ENCODE measurements around the gene CYP3A7.
A peak's percentile ranks its signal among the peaks of the same experiment; 100 is the strongest.
"Not testable (repeated sequence)": the region's sequence is repeated elsewhere in the genome, so short reads cannot be mapped to it uniquely, and the experiment has no call there.

CYP3A7 gene

DNA sequence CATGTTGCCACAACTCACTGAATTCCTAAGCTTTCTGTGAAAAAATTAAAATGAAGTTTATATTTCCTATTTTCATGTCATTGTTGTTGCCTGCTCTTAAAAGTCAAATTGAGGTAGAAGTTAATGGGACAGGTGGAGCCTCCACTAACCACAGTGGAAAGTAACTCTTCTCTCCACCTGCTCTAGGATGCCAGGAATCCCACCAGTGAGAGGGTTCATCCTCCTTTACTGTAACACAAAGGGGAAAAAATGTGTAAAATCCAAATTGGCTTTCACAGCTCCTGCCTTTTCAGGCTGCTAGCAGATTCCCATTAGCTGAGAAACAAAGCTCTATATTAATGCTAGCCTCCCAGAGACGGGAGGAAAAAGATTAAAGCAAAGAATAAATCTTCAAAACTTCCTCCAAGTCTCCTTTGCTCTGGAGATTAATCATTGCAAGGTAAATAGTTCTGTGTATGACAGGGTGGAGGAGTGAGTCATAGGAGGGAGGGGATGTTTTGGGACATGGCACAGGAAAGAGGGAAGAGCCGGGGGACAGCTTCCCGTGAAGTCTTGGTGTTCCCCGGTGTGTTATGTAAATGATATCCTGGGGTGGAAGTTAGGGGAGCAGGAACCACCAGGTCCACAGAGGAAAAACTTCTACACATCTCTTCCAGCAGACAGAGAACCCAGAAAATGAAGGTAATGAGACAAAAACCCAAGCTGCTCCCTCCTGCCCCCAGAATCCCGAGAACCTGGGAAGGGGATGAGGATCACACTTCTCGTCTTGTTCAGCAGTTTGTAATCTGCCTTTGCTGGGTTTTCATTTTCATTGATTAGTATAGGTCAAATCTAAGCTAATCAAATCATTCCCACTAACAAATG lies 35.9 kb downstream of the CYP3A7 start:
- H3K4me3 Mint-ChIP-seq; H3K9me3 Mint-ChIP-seq; ATAC-seq; H3K36me3 Mint-ChIP-seq (ENCODE audit: low read depth); H3K27me3 Mint-ChIP-seq; H3K27ac Mint-ChIP-seq; DNase-seq: not testable (repeated sequence)
- H3K4me1 Mint-ChIP-seq = peaks cover 10% of the 10 kb centered on the region

DNA sequence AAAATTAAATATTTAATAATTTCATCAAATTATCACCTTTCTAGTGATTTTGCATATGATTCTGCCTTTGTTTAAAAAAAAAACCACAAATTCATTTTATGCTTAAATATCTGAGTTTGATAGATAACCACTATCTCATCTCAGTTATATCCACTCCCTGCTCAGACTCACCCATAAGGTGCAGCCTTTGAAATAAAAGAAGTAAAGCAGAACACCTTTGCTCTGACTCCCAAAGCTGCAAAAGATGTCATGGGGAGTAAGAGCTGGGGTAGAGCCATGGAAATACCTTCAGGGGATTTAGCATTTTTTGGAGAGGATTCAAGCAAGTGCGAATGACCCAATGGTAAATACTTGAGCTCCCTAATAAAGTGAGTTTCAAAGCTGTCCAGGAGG lies 40.1 kb downstream of the CYP3A7 start:
- no peak for DNase-seq
- H3K36me3 Mint-ChIP-seq (ENCODE audit: low read depth) = no peaks in the 10 kb centered on the region
- no peak overlapping the region for H3K4me3 Mint-ChIP-seq
- no peak overlapping the region for H3K27ac Mint-ChIP-seq
- H3K9me3 Mint-ChIP-seq = peaks cover 5% of the 10 kb centered on the region
- no peaks in the 10 kb centered on the region for H3K27me3 Mint-ChIP-seq
- no peak for ATAC-seq
- H3K4me1 Mint-ChIP-seq = peaks cover 25% of the 10 kb centered on the region

DNA sequence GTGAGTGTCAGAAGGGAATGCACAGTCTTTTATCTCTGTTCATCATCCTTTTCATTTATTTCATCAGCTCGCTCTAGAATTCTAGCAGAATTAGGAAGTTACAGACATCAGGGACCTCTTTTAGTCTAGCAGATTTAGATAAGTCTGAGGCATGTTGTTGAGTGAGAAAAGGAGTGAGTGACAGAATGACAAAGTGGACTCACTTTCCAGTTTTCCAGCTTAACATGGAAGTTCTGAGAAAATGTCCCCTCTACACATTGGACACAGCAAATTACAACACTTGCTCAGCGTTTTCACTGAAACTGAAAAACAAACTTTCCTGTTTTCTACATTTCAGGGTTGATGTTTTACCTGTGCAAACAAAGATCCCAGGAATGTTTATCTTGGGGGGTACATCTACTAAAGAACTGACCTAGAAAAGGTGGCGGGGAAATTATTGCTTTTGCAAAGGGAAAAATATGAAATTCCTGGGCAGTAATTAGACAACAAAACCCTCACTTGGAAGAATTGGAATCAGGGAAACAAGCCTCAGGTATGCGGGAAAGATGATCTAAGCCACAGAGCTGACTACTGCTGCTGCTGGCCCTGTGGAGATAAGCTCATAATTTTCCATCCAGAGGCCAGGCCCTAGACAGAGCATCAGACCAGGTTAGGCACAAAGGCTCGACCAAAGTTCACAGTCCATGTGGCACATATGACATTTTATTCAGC lies 40.6 kb downstream of the CYP3A7 start:
- ATAC-seq (no peak), DNase-seq (no peak)
- H3K27ac Mint-ChIP-seq = no peak overlapping the region
- no peaks in the 10 kb centered on the region for H3K27me3 Mint-ChIP-seq
- H3K36me3 Mint-ChIP-seq (ENCODE audit: low read depth) = no peaks in the 10 kb centered on the region
- peaks cover 5% of the 10 kb centered on the region for H3K9me3 Mint-ChIP-seq
- H3K4me3 Mint-ChIP-seq = no peak overlapping the region
- H3K4me1 Mint-ChIP-seq = peaks cover 25% of the 10 kb centered on the region

DNA sequence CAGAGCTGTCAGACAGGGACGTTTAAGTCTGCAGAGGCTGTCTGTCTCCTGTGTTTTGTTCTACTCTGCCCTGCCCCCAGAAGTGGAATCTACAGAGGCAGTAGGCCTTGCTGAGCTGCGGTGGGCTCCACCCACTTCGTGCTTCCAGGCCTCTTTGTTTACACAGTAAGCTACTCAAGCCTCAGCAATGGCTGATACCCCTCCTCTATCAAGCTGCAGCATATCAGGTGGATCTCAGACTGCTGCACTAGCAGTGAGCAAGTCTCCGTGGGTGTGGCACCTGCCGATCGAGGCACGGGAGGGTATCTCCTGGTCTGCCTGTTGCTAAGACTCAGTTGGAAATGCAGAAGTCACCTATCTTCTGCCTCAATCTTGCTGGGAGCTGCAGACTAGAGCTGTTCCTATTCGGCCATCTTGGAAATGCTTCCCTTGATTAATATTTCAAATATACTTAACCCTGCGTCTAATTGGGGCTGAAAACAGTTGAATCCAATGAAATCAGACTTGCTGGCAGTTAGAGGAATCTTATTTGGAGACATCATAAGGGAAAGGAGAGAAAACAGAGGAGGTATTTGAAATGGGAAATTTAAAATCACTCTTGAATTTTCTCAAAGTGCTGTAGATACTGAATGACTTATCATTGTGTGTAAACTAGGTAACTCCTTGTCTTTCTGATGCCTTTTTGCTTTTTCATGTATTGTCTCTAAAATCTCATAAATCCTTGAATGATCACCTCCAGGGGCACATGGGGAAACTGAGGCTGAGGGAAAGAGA lies 41.4 kb downstream of the CYP3A7 start:
- Mint-ChIP-seq H3K27me3 (no peaks in the 10 kb centered on the region), H3K36me3 (ENCODE audit: low read depth) (no peaks in the 10 kb centered on the region), H3K9me3 (peaks cover 5% of the 10 kb centered on the region), H3K27ac (no peak overlapping the region), H3K4me3 (no peak overlapping the region), H3K4me1 (peaks cover 23% of the 10 kb centered on the region)
- DNase-seq (no peak), ATAC-seq (no peak)

DNA sequence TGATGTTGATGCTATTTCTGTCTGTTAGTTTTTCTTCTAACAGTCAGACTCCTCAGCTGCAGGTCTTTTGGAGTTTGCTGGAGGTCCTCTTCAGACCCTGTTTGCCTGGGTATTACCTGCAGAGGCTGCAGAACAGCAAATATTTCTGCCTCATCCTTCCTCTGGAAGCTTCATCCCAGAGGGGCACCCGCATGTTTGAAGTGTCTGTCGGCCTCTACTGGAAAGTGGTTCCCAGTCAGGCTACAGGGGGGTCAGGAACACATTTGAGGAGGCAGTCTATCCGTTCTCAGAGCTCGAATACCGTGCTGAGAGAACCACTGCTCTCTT lies 41.9 kb downstream of the CYP3A7 start:
- Mint-ChIP-seq H3K9me3 (peaks cover 5% of the 10 kb centered on the region), H3K27me3 (no peaks in the 10 kb centered on the region), H3K4me3 (no peak overlapping the region), H3K36me3 (ENCODE audit: low read depth) (no peaks in the 10 kb centered on the region), H3K27ac (no peak overlapping the region), H3K4me1 (peaks cover 23% of the 10 kb centered on the region)
- no peak for ATAC-seq
- no peak for DNase-seq

DNA sequence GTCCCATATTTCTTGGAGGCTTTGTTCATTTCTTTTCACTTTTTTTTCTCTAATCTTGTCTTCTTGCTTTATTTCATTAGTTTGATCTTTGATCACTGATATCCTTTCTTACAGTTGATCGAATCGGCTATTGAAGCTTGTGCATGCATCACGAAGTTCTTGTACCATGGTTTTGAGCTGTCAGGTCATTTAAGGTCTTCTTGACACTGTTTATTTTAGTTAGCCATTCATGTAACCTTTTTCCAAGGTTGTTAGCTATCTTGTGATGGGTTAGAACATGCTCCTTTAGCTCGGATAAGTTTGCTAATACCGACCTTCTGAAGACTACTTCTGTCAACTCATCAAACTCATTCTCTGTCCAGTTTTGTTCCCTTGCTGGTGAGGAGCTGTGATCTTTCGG lies 42.4 kb downstream of the CYP3A7 start:
- not testable (repeated sequence) for DNase-seq; H3K36me3 Mint-ChIP-seq (ENCODE audit: low read depth); H3K9me3 Mint-ChIP-seq; ATAC-seq; H3K27me3 Mint-ChIP-seq; H3K27ac Mint-ChIP-seq; H3K4me3 Mint-ChIP-seq
- H3K4me1 Mint-ChIP-seq = peaks cover 23% of the 10 kb centered on the region

DNA sequence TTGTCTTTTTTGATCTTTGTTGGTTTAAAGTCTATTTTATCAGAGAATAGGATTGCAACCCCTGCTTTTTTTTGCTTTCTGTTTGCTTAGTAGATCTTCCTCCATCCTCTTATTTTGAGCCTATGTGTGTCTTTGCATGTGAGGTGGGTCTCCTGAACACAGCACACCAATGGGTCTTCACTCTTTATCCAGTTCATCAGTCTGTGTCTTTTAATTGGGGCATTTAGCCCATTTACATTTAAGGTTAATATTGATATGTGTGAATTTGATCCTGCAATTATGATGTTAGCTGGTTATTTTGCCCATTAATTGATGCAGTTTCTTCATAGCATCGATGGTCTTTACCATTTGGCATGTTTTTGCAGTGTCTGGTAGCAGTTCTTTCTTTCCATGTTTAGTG lies 43.3 kb downstream of the CYP3A7 start:
- not testable (repeated sequence) for H3K36me3 Mint-ChIP-seq (ENCODE audit: low read depth); ATAC-seq; H3K27ac Mint-ChIP-seq; H3K4me3 Mint-ChIP-seq; DNase-seq; H3K27me3 Mint-ChIP-seq
- Mint-ChIP-seq H3K9me3 (peaks cover 11% of the 10 kb centered on the region), H3K4me1 (peaks cover 25% of the 10 kb centered on the region)

DNA sequence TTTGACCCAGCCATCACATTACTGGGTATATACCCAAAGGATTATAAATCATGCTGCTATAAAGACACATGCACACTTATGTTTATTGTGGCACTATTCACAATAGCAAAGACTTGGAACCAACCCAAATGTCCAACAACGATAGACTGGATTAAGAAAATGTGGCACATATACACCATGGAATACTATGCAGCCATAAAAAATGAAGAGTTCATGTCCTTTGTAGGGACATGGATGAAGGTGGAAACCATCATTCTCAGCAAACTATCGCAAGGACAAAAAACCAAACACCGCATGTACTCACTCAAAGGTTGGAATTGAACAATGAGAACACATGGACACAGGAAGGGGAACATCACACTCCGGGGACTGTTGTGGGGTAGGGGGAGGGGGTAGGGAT lies 44.1 kb downstream of the CYP3A7 start:
- not testable (repeated sequence) for H3K4me3 Mint-ChIP-seq; H3K27ac Mint-ChIP-seq; DNase-seq; H3K36me3 Mint-ChIP-seq (ENCODE audit: low read depth); ATAC-seq; H3K27me3 Mint-ChIP-seq
- peaks cover 25% of the 10 kb centered on the region for H3K4me1 Mint-ChIP-seq
- peaks cover 11% of the 10 kb centered on the region for H3K9me3 Mint-ChIP-seq

DNA sequence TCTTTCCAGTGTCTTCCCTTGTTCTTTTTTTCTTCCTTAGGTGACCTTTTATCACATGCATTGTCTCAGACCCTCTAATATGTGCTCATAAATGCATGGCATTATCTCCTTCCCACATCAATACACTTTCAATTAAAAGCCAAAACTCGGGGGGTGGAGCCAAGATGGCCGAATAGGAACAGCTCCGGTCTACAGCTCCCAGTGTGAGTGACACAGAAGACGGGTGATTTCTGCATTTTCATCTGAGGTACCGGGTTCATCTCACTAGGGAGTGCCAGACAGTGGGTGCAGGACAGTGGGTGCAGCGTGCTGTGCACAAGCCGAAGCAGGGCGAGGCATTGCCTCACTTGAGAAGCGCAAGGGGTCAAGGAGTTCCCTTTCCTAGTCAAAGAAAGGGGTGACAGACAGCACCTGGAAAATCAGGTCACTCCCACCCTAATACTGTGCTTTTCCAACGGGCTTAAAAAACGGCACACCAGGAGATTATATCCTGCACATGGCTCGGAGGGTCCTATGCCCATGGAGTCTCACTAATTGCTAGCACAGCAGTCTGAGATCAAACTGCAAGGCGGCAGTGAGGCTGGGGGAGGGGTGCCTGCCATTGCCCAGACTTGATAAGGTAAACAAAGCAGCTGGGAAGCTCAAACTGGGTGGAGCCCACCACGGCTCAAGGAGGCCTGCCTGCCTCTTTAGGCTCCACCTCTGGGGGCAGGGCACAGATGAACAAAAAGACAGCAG lies 49.0 kb downstream of the CYP3A7 start:
- not testable (repeated sequence) for H3K27me3 Mint-ChIP-seq; H3K36me3 Mint-ChIP-seq (ENCODE audit: low read depth); ATAC-seq; H3K27ac Mint-ChIP-seq; H3K4me3 Mint-ChIP-seq; DNase-seq; H3K4me1 Mint-ChIP-seq; H3K9me3 Mint-ChIP-seq

DNA sequence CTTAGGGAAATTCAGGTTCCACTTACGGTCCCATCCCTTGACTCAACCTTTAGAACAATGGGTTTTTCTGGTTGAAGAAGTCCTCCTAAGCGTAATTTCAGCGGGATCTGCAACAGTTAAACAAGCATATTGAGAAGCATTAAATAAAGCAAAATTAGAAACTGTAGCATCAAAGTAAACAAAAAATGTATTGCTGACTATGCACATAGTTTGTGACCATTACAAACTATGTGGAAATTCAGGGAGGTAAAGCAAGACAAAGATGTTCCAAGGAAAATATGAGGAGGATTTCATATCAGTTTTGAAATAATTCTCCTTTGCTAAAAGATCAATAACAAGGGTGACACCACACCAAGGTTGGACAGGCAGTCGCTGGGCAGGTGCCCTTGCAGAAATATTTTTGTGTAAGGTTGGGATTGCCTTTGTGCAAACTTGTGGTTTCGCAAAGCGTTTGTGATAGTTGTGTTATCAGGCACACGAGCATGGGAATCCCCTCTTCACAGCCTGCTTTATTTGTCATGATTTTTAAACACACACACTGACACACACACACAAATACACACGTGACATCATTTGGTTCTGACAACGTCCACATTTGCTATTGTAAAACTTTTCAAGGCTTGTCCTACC lies 49.8 kb downstream of the CYP3A7 start:
- H3K4me1 Mint-ChIP-seq = peaks cover 2% of the 10 kb centered on the region
- H3K9me3 Mint-ChIP-seq = peaks cover 6% of the 10 kb centered on the region
- no peak overlapping the region for H3K4me3 Mint-ChIP-seq
- no peak overlapping the region for H3K27ac Mint-ChIP-seq
- DNase-seq (no peak), ATAC-seq (no peak)
- H3K27me3 Mint-ChIP-seq = peaks cover 1% of the 10 kb centered on the region
- peaks cover 2% of the 10 kb centered on the region for H3K36me3 Mint-ChIP-seq (ENCODE audit: low read depth)

DNA sequence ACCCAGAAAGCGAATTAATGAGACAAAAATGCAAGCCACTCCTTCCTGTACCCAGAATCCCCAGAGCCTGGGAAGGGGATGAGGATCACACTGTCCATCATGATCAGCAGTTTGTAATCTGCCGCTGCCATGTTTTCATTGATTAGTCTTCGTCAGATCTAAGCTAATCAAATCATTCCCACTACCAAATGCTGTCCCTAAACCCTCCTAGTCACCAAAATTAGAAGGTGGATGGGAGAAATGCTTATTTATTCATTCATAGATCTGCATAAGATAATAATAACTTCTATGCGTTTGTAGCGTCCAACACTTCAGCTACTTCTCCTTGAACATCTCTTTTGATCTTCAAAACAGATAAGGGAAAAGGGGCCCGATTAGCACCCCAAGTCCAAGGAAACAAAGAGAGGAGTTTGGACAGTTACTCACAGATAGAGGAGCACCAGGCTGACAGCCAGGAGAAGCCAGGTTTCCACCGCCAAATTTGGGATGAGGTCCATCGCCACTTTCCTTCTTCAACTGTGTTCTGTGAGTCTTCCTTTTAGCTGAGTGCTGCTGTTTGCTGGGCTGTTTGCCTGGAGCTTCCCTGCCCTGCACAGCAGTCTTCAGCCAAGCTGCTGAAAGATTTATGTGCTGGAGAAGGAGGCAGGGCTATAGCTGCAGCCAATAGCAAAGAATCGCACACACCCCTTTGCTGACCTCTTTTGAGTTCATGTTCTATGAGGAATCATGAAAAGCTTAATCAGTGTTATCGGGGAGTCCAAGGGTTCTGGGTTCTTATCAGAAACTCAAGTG lies 55.4 kb downstream of the CYP3A7 start, which contains the start of gene CYP3A5:
CYP3A5 (minus strand) TSS at position 597 of the 792 bp plus-strand sequence; CDS start at position 497, 100 bp downstream.
- no peak for ATAC-seq
- Mint-ChIP-seq H3K27me3 (no peaks in the 10 kb centered on the region), H3K4me3 (no peak within 1 kb of the TSS), H3K36me3 (ENCODE audit: low read depth) (no peaks in the 10 kb centered on the region), H3K27ac (no peak within 1 kb of the TSS), H3K9me3 (no peaks in the 10 kb centered on the region), H3K4me1 (peaks cover 12% of the 10 kb centered on the region)
- DNase-seq = no peak

DNA sequence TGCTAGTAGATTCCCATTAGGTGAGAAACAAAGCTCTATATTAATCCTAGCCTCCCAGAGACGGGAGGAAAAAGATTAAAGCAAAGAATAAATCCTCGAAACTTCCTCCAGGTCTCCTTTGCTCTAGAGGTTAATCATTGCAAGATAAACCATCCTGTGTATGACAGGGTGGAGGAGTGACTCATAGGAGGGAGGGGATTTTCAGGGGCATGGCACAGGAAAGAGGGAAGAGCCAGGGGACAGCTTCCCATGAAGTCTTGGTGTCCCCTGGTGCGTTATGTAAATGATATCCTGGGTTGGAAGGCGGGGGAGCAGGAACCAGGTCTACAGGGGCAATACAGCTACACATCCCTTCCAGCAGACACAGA lies 56.0 kb downstream of the CYP3A7 start:
- no peaks in the 10 kb centered on the region for H3K27me3 Mint-ChIP-seq
- H3K27ac Mint-ChIP-seq = no peak overlapping the region
- H3K9me3 Mint-ChIP-seq = no peaks in the 10 kb centered on the region
- H3K4me3 Mint-ChIP-seq = no peak overlapping the region
- H3K36me3 Mint-ChIP-seq (ENCODE audit: low read depth) = no peaks in the 10 kb centered on the region
- H3K4me1 Mint-ChIP-seq = peaks cover 18% of the 10 kb centered on the region
- peak; percentile 54 for ATAC-seq
- no peak for DNase-seq

DNA sequence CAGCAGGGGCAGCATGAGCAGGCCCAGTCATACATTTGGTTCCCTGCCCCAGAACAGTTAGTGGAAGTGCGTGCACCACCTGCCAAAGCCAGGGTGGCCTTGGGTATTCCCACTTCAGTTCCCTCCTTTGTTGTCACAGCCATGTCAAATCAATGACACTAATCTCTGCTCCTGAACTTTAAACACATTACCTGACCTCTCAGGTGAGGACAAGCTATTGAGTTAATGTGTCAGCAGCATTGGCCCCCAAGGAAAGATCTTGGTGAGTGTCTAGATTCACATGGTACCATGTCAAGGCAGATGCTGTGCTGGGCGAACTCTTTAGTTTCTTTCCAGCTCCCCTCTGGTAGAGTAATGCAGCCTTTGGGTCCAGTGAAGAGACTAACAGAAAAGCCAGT lies 57.3 kb downstream of the CYP3A7 start:
- Mint-ChIP-seq H3K9me3 (no peaks in the 10 kb centered on the region), H3K4me1 (peaks cover 18% of the 10 kb centered on the region), H3K27me3 (no peaks in the 10 kb centered on the region), H3K36me3 (ENCODE audit: low read depth) (no peaks in the 10 kb centered on the region), H3K4me3 (no peak overlapping the region), H3K27ac (no peak overlapping the region)
- ATAC-seq (no peak), DNase-seq (no peak)
